ENCODE data around the gene STARD3.

GRCh38 chr17:39614545-39615157 is 22.3 kb upstream of the STARD3 start:
- no peak for TF ChIP-seq POLR2A (IDR thresholded peaks at IDR 0.05)
- TF ChIP-seq CTCF (IDR thresholded peaks at IDR 0.05) = no peak

Data from right lobe of liver (tissue), 4 donors.